ENCODE data around the gene NAB1.

The NAB1 gene

GRCh38 chr2:190679813-190680591 lies 31.1 kb downstream of the NAB1 start:
- no peak overlapping the region for H3K27ac ChIP-seq (ENCODE audit: extremely low read depth, low read depth, low read length)
- H3K4me1 ChIP-seq (ENCODE audit: control insufficient read depth, insufficient read depth, low read length), result peaks cover 14% of the 10 kb centered on the region
- TF ChIP-seq ZSCAN30 (tag by site-specific recombination; IDR thresholded peaks at IDR 0.05) (peak; percentile 20; the same call in 1 of the 2 replicates), MYNN (tag by site-specific recombination; IDR thresholded peaks at IDR 0.05; ENCODE audit: borderline replicate concordance) (no peak), ZNF654 (tag by site-specific recombination; IDR thresholded peaks at IDR 0.05; ENCODE audit: low read depth) (peak; percentile 25), ZNF138 (tag by site-specific recombination; IDR thresholded peaks at IDR 0.05; ENCODE audit: borderline replicate concordance) (no peak), CTCF (tag by site-specific recombination; IDR thresholded peaks at IDR 0.05) (0 out of 2 replicates have a peak, but pooled peaks have one; percentile 46)
- TF ChIP-seq, protein P1, sequence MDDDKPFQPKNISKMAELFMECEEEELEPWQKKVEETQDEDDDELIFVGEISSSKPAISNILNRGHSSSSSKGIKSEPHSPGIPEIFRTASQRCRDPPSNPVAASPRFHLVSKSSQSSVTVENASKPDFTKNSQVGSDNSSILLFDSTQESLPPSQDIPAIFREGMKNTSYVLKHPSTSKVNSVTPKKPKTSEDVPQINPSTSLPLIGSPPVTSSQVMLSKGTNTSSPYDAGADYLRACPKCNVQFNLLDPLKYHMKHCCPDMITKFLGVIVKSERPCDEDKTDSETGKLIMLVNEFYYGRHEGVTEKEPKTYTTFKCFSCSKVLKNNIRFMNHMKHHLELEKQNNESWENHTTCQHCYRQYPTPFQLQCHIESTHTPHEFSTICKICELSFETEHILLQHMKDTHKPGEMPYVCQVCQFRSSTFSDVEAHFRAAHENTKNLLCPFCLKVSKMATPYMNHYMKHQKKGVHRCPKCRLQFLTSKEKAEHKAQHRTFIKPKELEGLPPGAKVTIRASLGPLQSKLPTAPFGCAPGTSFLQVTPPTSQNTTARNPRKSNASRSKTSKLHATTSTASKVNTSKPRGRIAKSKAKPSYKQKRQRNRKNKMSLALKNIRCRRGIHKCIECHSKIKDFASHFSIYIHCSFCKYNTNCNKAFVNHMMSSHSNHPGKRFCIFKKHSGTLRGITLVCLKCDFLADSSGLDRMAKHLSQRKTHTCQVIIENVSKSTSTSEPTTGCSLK (tag by site-specific recombination; IDR thresholded peaks at IDR 0.05), result no peak
- ChIA-PET CTCF (interaction anchor here (0.6 to 3.2 kb wide), 24 partner anchors 8 to 526 kb away, joined by 3 to 28 read pairs (median 4); no protein-coding TSS in a partner anchor), POLR2A (interaction anchor here (1.1 kb wide), 1 partner anchor 31 kb away, joined by 3 read pairs; the partner anchor contains the start of gene NAB1)
- H3K4me3 ChIP-seq (ENCODE audit: low read depth, low read length), result no peak overlapping the region
- peaks cover 0 to 9% of the 10 kb centered on the region in 2 experiments for H3K36me3 ChIP-seq (ENCODE audit: control insufficient read depth in 2 of 2, insufficient read depth in 1 of 2, low read length in 2 of 2)
- no peaks in the 10 kb centered on the region for H3K9me3 ChIP-seq (ENCODE audit: control insufficient read depth, insufficient read depth, low read depth, low read length)

DNA sequence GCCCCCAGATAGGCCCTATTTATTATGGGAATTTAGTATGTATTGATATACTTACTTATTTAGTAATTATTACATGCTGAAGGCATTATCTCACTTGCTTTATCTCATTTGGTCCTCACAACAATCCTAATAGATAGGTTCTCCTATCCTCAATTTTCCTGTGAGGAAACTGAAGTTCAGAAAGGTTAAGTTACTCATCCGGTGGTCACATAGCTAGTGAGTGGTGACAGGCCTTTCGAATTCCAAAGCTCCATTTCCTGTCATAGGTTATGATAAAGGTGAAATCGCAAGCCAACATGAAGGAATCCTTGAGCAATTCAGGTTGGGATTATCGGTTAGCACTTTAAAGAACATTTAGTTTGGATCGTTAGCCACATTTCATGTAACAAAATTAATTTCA lies 33.3 kb downstream of the NAB1 start:
- POLR2A ChIA-PET, result no interaction called here
- H3K27ac ChIP-seq (ENCODE audit: extremely low read depth, low read depth, low read length), result no peak overlapping the region
- CTCF ChIA-PET, result interaction anchor here (0.6 to 0.7 kb wide), 2 partner anchors 23 to 99 kb away, joined by 3 to 4 read pairs; no protein-coding TSS in a partner anchor
- TF ChIP-seq ZNF777 (tag by site-specific recombination; IDR thresholded peaks at IDR 0.05; ENCODE audit: borderline replicate concordance) (no peak), ZBTB21 (tag by site-specific recombination; IDR thresholded peaks at IDR 0.05) (no peak), ZNF624 (tag by site-specific recombination; IDR thresholded peaks at IDR 0.05) (no peak), ZNF366 (tag by site-specific recombination; conservative IDR thresholded peaks at IDR 0.05) (no peak), ZNF37A (tag by site-specific recombination; IDR thresholded peaks at IDR 0.05) (no peak), ZEB2 (tag by site-specific recombination; IDR thresholded peaks at IDR 0.05) (no peak), ELK4 (IDR thresholded peaks at IDR 0.05; ENCODE audit: borderline replicate concordance, low read depth, low read length) (no peak), PRDM6 (tag by site-specific recombination; IDR thresholded peaks at IDR 0.05) (no peak), ZNF248 (tag by site-specific recombination; IDR thresholded peaks at IDR 0.05) (no peak), ZNF138 (tag by site-specific recombination; IDR thresholded peaks at IDR 0.05; ENCODE audit: borderline replicate concordance) (no peak), ZNF292 (tag by site-specific recombination; IDR thresholded peaks at IDR 0.05; ENCODE audit: borderline replicate concordance, low read depth) (no peak), ZNF48 (tag by site-specific recombination; IDR thresholded peaks at IDR 0.05) (no peak), ZNF558 (tag by site-specific recombination; IDR thresholded peaks at IDR 0.05) (no peak)
- TF ChIP-seq, protein P2, sequence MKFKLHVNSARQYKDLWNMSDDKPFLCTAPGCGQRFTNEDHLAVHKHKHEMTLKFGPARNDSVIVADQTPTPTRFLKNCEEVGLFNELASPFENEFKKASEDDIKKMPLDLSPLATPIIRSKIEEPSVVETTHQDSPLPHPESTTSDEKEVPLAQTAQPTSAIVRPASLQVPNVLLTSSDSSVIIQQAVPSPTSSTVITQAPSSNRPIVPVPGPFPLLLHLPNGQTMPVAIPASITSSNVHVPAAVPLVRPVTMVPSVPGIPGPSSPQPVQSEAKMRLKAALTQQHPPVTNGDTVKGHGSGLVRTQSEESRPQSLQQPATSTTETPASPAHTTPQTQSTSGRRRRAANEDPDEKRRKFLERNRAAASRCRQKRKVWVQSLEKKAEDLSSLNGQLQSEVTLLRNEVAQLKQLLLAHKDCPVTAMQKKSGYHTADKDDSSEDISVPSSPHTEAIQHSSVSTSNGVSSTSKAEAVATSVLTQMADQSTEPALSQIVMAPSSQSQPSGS (tag by site-specific recombination; IDR thresholded peaks at IDR 0.05; ENCODE audit: low read depth), result no peak
- TF ChIP-seq, protein P3, sequence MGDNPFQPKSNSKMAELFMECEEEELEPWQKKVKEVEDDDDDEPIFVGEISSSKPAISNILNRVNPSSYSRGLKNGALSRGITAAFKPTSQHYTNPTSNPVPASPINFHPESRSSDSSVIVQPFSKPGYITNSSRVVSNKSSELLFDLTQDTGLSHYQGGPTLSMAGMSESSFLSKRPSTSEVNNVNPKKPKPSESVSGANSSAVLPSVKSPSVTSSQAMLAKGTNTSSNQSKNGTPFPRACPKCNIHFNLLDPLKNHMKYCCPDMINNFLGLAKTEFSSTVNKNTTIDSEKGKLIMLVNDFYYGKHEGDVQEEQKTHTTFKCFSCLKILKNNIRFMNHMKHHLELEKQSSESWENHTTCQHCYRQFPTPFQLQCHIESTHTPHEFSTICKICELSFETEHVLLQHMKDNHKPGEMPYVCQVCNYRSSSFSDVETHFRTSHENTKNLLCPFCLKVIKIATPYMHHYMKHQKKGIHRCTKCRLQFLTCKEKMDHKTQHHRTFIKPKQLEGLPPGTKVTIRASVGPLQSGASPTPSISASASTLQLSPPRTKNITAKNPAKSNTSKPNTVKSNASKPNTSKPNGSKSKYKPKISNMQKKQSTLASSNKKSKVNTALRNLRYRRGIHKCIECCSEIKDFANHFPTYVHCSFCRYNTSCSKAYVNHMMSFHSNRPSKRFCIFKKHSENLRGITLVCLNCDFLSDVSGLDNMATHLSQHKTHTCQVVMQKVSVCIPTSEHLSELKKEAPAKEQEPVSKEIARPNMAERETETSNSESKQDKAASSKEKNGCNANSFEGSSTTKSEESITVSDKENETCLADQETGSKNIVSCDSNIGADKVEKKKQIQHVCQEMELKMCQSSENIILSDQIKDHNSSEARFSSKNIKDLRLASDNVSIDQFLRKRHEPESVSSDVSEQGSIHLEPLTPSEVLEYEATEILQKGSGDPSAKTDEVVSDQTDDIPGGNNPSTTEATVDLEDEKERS (tag by site-specific recombination; IDR thresholded peaks at IDR 0.05), result no peak

More for the DNA sequence above, 33.3 kb downstream of the NAB1 start:
- Histone ChIP-seq H3K36me3 (ENCODE audit: control insufficient read depth in 2 of 2, insufficient read depth in 1 of 2, low read length in 2 of 2) (peaks cover 8 to 26% of the 10 kb centered on the region in 2 experiments), H3K4me1 (ENCODE audit: control insufficient read depth, insufficient read depth, low read length) (peaks cover 4% of the 10 kb centered on the region; the same call in 1 of the 2 replicates), H3K9me3 (ENCODE audit: control insufficient read depth, insufficient read depth, low read depth, low read length) (no peaks in the 10 kb centered on the region), H3K4me3 (ENCODE audit: low read depth, low read length) (no peak overlapping the region)

All from HEK293 (cell line).